Cardiac fibroblast (primary cell): ENCODE measurements around the gene ETAA1.

Experiments used
- DNase-seq, 2 donors: peaks; one replicate each; pipeline versions ENCODE4 v3.0.0 to v3.0.0-alpha.2; 2010; ENCODE audit warnings: low read depth in 2 of 2
- H3K4me3 ChIP-seq, 2 donors: replicated peaks in 1 of 2; 1 replicate in 1 of 2; 2 replicates in 1 of 2; pipeline ENCODE4 v1.5.1; 2011; ENCODE audit warnings: low read depth in 2 of 2, low read length in 2 of 2, mild to moderate bottlenecking in 2 of 2, moderate library complexity in 1 of 2
- CTCF ChIP-seq: IDR thresholded peaks from one replicate; pipeline ENCODE4 v1.5.1; 2011; ENCODE audit warnings: low read depth, mild to moderate bottlenecking, low read length, inconsistent platforms

Gene ETAA1

GRCh38 chr2:67399831-67400489 is 2.8 kb downstream of the ETAA1 start:
- no peak for TF ChIP-seq CTCF
- no peak overlapping the region for H3K4me3 ChIP-seq
- peak; percentile 58 to 65 for DNase-seq

GRCh38 chr2:67400560-67401485 is 3.7 kb downstream of the ETAA1 start:
- no peak overlapping the region for H3K4me3 ChIP-seq
- TF ChIP-seq CTCF = no peak
- DNase-seq = peak; percentile 24 to 72

- TF ChIP-seq CTCF = no peak
- H3K4me3 ChIP-seq = no peak overlapping the region
- DNase-seq = no peak
Measured at GRCh38 chr2:67408346-67408745, 11.2 kb downstream of the ETAA1 start.

- no peak for DNase-seq
- TF ChIP-seq CTCF = no peak
- H3K4me3 ChIP-seq = no peak overlapping the region
Measured at GRCh38 chr2:67412424-67412823, 15.3 kb downstream of the ETAA1 start.

GRCh38 chr2:67414867-67415266 is 17.7 kb downstream of the ETAA1 start:
- no peak for TF ChIP-seq CTCF
- peak in 1 of 2 donors; percentile 25 for DNase-seq
- H3K4me3 ChIP-seq = no peak overlapping the region

GRCh38 chr2:67416136-67416535 is 19.0 kb downstream of the ETAA1 start:
- no peak for TF ChIP-seq CTCF

More at GRCh38 chr2:67416136-67416535, 19.0 kb downstream of the ETAA1 start:
- H3K4me3 ChIP-seq = no peak overlapping the region
- peak in 1 of 2 donors; percentile 55 for DNase-seq
